ENCODE data around the gene TGOLN2. TPM values are rescaled to one million over a fixed set of nuclear protein-coding genes. Genes with fewer than 3 reads are reported as not detected.

Gene TGOLN2
- total and polyA plus RNA-seq, 2 of the 13 experiments (the other 11 are each of a cell fraction or from before 2014, with no cell fraction given), result 99.6 to 155 TPM

GRCh38 chr2:85326406-85327159 is 1.2 kb downstream of the TGOLN2 start (continued):
- TF ChIP-seq MTF2 (CRISPR knock-in tag; IDR thresholded peaks at IDR 0.05; ENCODE audit: borderline replicate concordance) (no peak), ZSCAN20 (CRISPR knock-in tag; IDR thresholded peaks at IDR 0.05; ENCODE audit: borderline replicate concordance) (no peak), ZNF17 (CRISPR knock-in tag; IDR thresholded peaks at IDR 0.05) (no peak), ZNF784 (CRISPR knock-in tag; IDR thresholded peaks at IDR 0.05; ENCODE audit: borderline replicate concordance) (no peak), ZNF7 (CRISPR knock-in tag; IDR thresholded peaks at IDR 0.05) (no peak), ZNF513 (CRISPR knock-in tag; conservative IDR thresholded peaks at IDR 0.05) (no peak), FOXA3 (CRISPR knock-in tag; IDR thresholded peaks at IDR 0.05) (no peak), ZNF746 (CRISPR knock-in tag; IDR thresholded peaks at IDR 0.05) (no peak), SNAPC4 (CRISPR knock-in tag; IDR thresholded peaks at IDR 0.05) (0 out of 2 replicates have a peak, but pooled peaks have one; percentile 7), CHCHD3 (CRISPR knock-in tag; IDR thresholded peaks at IDR 0.05) (no peak), GABPA (IDR thresholded peaks at IDR 0.05; ENCODE audit: low read depth, low read length) (no peak), GABPA (CRISPR knock-in tag; IDR thresholded peaks at IDR 0.05; ENCODE audit: low read depth) (0 out of 2 replicates have a peak, but pooled peaks have one; percentile 6)

All from HepG2 (cell line).